GM18858 (cell line): ENCODE measurements around the gene SPRED2.
A peak's percentile ranks its signal among the peaks of the same experiment; 100 is the strongest.

ENCODE experiments used
- ATAC-seq: cut with Tn5 transposase; IDR thresholded peaks from one replicate; pipeline ENCODE4 v1.9.1; 2021; ENCODE audit not compliant: unreplicated experiment

Gene SPRED2

GRCh38 chr2:65416321-65416720 is 16.1 kb downstream of the SPRED2 start:
- ATAC-seq, result no peak

- ATAC-seq, result no peak
Measured at GRCh38 chr2:65415091-65415490, 17.3 kb downstream of the SPRED2 start.

- no peak for ATAC-seq
Measured at GRCh38 chr2:65413610-65414009, 18.8 kb downstream of the SPRED2 start.

GRCh38 chr2:65413106-65413505 is 19.3 kb downstream of the SPRED2 start:
- no peak for ATAC-seq

- no peak for ATAC-seq
Measured at GRCh38 chr2:65411056-65411795, 21.2 kb downstream of the SPRED2 start.

GRCh38 chr2:65409045-65409444 is 23.4 kb downstream of the SPRED2 start:
- no peak for ATAC-seq

- ATAC-seq, result no peak
Measured at GRCh38 chr2:65407240-65407639, 25.2 kb downstream of the SPRED2 start.

GRCh38 chr2:65404988-65405697 is 27.3 kb downstream of the SPRED2 start:
- ATAC-seq, result no peak

- ATAC-seq, result no peak
Measured at GRCh38 chr2:65403529-65403915, 28.9 kb downstream of the SPRED2 start.

GRCh38 chr2:65402780-65403528 is 29.4 kb downstream of the SPRED2 start:
- no peak for ATAC-seq

GRCh38 chr2:65402323-65402722 is 30.1 kb downstream of the SPRED2 start:
- no peak for ATAC-seq

GRCh38 chr2:65397122-65397521 is 35.3 kb downstream of the SPRED2 start:
- ATAC-seq, result no peak

GRCh38 chr2:65396348-65397026 is 35.9 kb downstream of the SPRED2 start:
- no peak for ATAC-seq

GRCh38 chr2:65395621-65396347 is 36.6 kb downstream of the SPRED2 start:
- ATAC-seq, result no peak

- ATAC-seq, result peak; percentile 31
Measured at GRCh38 chr2:65393743-65394422, 38.5 kb downstream of the SPRED2 start.

- ATAC-seq, result no peak
Measured at GRCh38 chr2:65393046-65393445, 39.4 kb downstream of the SPRED2 start.

- ATAC-seq, result no peak
Measured at GRCh38 chr2:65392609-65393008, 39.8 kb downstream of the SPRED2 start.

- ATAC-seq, result peak; percentile 61
Measured at GRCh38 chr2:65390134-65390533, 42.3 kb downstream of the SPRED2 start.

- no peak for ATAC-seq
Measured at GRCh38 chr2:65389476-65389875, 42.9 kb downstream of the SPRED2 start.
